Mesodermal cell (in vitro differentiated cells): ENCODE measurements around the gene BCHE.

Source experiments
- H3K27ac ChIP-seq: 2 replicates; pipeline ENCODE4 v1.7.0; 2013; ENCODE audit warnings: mild to moderate bottlenecking, low read depth, low read length, moderate library complexity; ENCODE audit not compliant: severe bottlenecking
- H3K36me3 ChIP-seq: 2 replicates; pipeline ENCODE4 v1.7.1; 2013; ENCODE audit warnings: mild to moderate bottlenecking, low read length, moderate library complexity; ENCODE audit not compliant: control insufficient read depth, insufficient read depth
- H3K4me1 ChIP-seq: one replicate; pipeline ENCODE4 v1.7.1; 2013; ENCODE audit warnings: mild to moderate bottlenecking, low read length; ENCODE audit not compliant: insufficient read depth, control insufficient read depth, poor library complexity, severe bottlenecking
- H3K4me3 ChIP-seq: 2 replicates; pipeline ENCODE4 v1.7.0; 2013; ENCODE audit warnings: low read length, control low read depth, mild to moderate bottlenecking; ENCODE audit not compliant: insufficient read depth, poor library complexity, severe bottlenecking; ENCODE audit errors: extremely low read depth
- H3K9me3 ChIP-seq: 2 replicates; pipeline ENCODE4 v1.7.1; 2013; ENCODE audit warnings: mild to moderate bottlenecking, low read length, moderate library complexity; ENCODE audit not compliant: control insufficient read depth
- WGBS, 2 experiments: methylation state at CpG; one replicate each; pipeline ENCODE4 v1.1.5; 2013; ENCODE audit warnings: missing lambda C conversion rate in 2 of 2; ENCODE audit not compliant: insufficient coverage in 2 of 2; 5-methylcytosine and 5-hydroxymethylcytosine counted together

Gene BCHE

GRCh38 chr3:165788531-165788930 lies 48.7 kb downstream of the BCHE start:
- no peaks in the 10 kb centered on the region for H3K4me1 ChIP-seq
- no peak overlapping the region for H3K4me3 ChIP-seq
- H3K27ac ChIP-seq: no peak overlapping the region
- H3K9me3 ChIP-seq: no peaks in the 10 kb centered on the region
- WGBS, 2 experiments: 76 to 100% methylated on average over 1 to 2 of the region's 4 CpGs
- H3K36me3 ChIP-seq: no peaks in the 10 kb centered on the region

- WGBS, 2 experiments: 95 to 100% methylated on average over 1 to 4 of the region's 4 CpGs
- H3K36me3 ChIP-seq: no peaks in the 10 kb centered on the region
- no peak overlapping the region for H3K27ac ChIP-seq
Observed at GRCh38 chr3:165786013-165786412, 51.2 kb downstream of the BCHE start.

GRCh38 chr3:165784337-165784736 lies 52.9 kb downstream of the BCHE start:
- no peaks in the 10 kb centered on the region for H3K4me1 ChIP-seq
- no peaks in the 10 kb centered on the region for H3K9me3 ChIP-seq
- no peak overlapping the region for H3K27ac ChIP-seq
- H3K36me3 ChIP-seq: no peaks in the 10 kb centered on the region
- H3K4me3 ChIP-seq: no peak overlapping the region
- 100% methylated on average over 1 of the region's 3 CpGs; no CpG with 5 or more reads in 1 of the 2 experiments for WGBS, 2 experiments

More at GRCh38 chr3:165786013-165786412, 51.2 kb downstream of the BCHE start:
- Histone ChIP-seq H3K4me3 (no peak overlapping the region), H3K4me1 (no peaks in the 10 kb centered on the region), H3K9me3 (no peaks in the 10 kb centered on the region)

- Histone ChIP-seq H3K4me3 (no peak overlapping the region), H3K36me3 (no peaks in the 10 kb centered on the region), H3K9me3 (no peaks in the 10 kb centered on the region), H3K4me1 (no peaks in the 10 kb centered on the region), H3K27ac (no peak overlapping the region)
- WGBS, 2 experiments: 100% methylated on average over 1 of the region's 1 CpG; no CpG with 5 or more reads in 1 of the 2 experiments
Observed at GRCh38 chr3:165783383-165783782, 53.8 kb downstream of the BCHE start.

GRCh38 chr3:165778891-165779290 lies 58.3 kb downstream of the BCHE start:
- Histone ChIP-seq H3K4me3 (no peak overlapping the region), H3K9me3 (no peaks in the 10 kb centered on the region), H3K36me3 (no peaks in the 10 kb centered on the region), H3K4me1 (no peaks in the 10 kb centered on the region), H3K27ac (no peak overlapping the region)
- no CpG with 5 or more reads among the region's 2 CpGs for WGBS, 2 experiments

GRCh38 chr3:165778456-165778855 lies 58.8 kb downstream of the BCHE start:
- H3K9me3 ChIP-seq: no peaks in the 10 kb centered on the region
- H3K27ac ChIP-seq: no peak overlapping the region
- no peaks in the 10 kb centered on the region for H3K4me1 ChIP-seq
- no peaks in the 10 kb centered on the region for H3K36me3 ChIP-seq
- H3K4me3 ChIP-seq: no peak overlapping the region

- no peaks in the 10 kb centered on the region for H3K4me1 ChIP-seq
- no peak overlapping the region for H3K4me3 ChIP-seq
- no peak overlapping the region for H3K27ac ChIP-seq
- no peaks in the 10 kb centered on the region for H3K9me3 ChIP-seq
- no CpG with 5 or more reads among the region's 3 CpGs for WGBS, 2 experiments
- no peaks in the 10 kb centered on the region for H3K36me3 ChIP-seq
Observed at GRCh38 chr3:165775824-165776223, 61.4 kb downstream of the BCHE start.

- Histone ChIP-seq H3K4me1 (no peaks in the 10 kb centered on the region), H3K4me3 (no peak overlapping the region), H3K27ac (no peak overlapping the region), H3K36me3 (no peaks in the 10 kb centered on the region), H3K9me3 (no peaks in the 10 kb centered on the region)
- WGBS, 2 experiments: no CpG with 5 or more reads among the region's 3 CpGs
Observed at GRCh38 chr3:165770781-165771180, 66.4 kb downstream of the BCHE start.

GRCh38 chr3:165768680-165769079 lies 68.5 kb downstream of the BCHE start:
- 80 to 100% methylated on average over 1 of the region's 4 CpGs for WGBS, 2 experiments
- Histone ChIP-seq H3K27ac (no peak overlapping the region), H3K36me3 (no peaks in the 10 kb centered on the region), H3K4me3 (no peak overlapping the region), H3K4me1 (no peaks in the 10 kb centered on the region), H3K9me3 (no peaks in the 10 kb centered on the region)

GRCh38 chr3:165759041-165759440 lies 78.2 kb downstream of the BCHE start:
- H3K36me3 ChIP-seq: no peaks in the 10 kb centered on the region
- 93 to 94% methylated on average over 2 of the region's 3 CpGs for WGBS, 2 experiments
- no peak overlapping the region for H3K4me3 ChIP-seq
- no peak overlapping the region for H3K27ac ChIP-seq
- no peaks in the 10 kb centered on the region for H3K4me1 ChIP-seq
- H3K9me3 ChIP-seq: no peaks in the 10 kb centered on the region

- no CpG with 5 or more reads among the region's 1 CpG for WGBS, 2 experiments
- H3K4me1 ChIP-seq: no peaks in the 10 kb centered on the region
- no peaks in the 10 kb centered on the region for H3K9me3 ChIP-seq
- H3K4me3 ChIP-seq: no peak overlapping the region
- no peaks in the 10 kb centered on the region for H3K36me3 ChIP-seq
- no peak overlapping the region for H3K27ac ChIP-seq
Observed at GRCh38 chr3:165755571-165755970, 81.7 kb downstream of the BCHE start.
